CD4-positive, alpha-beta memory T cell (primary cell): ENCODE data around the gene INPP4A. TPM values are rescaled to one million over a fixed set of nuclear protein-coding genes. Genes with fewer than 3 reads are reported as not detected.
A peak's percentile ranks its signal among the peaks of the same experiment; 100 is the strongest.

Source experiments
- CTCF ChIA-PET: fragments of 350-600 bp; sonication (Branson Sonifier 250); formaldehyde crosslinking; loops from one replicate; lab custom pipeline; 2021; ENCODE audit warnings: inconsistent platforms; ENCODE audit not compliant: partially characterized antibody; lab: Charles Lee
- POLR2A ChIA-PET: fragments of 350-600 bp; sonication (Branson Sonifier 250); formaldehyde crosslinking; loops from one replicate; lab custom pipeline; 2021; ENCODE audit not compliant: partially characterized antibody; lab: Charles Lee
- DNase-seq, 5 donors: peaks; one replicate each; pipeline versions ENCODE4 v3.0.0 to v3.0.0-alpha.2; 2020 to 2022; ENCODE audit warnings: mixed read lengths in 1 of 5
- H3K27ac ChIP-seq: one replicate; pipeline ENCODE4 v1.7.0; 2013; ENCODE audit warnings: low read depth, low read length
- H3K27me3 ChIP-seq: 2 replicates; pipeline ENCODE4 v1.7.0; 2013; ENCODE audit warnings: mild to moderate bottlenecking, low read length, moderate library complexity; ENCODE audit not compliant: insufficient read depth
- H3K36me3 ChIP-seq: 2 replicates; pipeline ENCODE4 v1.7.0; 2013; ENCODE audit warnings: mild to moderate bottlenecking, low read length, moderate library complexity; ENCODE audit not compliant: insufficient read depth
- H3K4me1 ChIP-seq: 2 replicates; pipeline ENCODE4 v1.7.0; 2013; ENCODE audit warnings: mild to moderate bottlenecking, low read length, moderate library complexity; ENCODE audit not compliant: insufficient read depth
- H3K4me3 ChIP-seq, 2 donors: one replicate each; pipeline ENCODE4 v1.7.0; 2013; ENCODE audit warnings: low read length in 2 of 2, mild to moderate bottlenecking in 1 of 2
- H3K9me3 ChIP-seq, 2 donors: one replicate each; pipeline ENCODE4 v1.7.0; 2013; ENCODE audit warnings: low read length in 2 of 2, control low read depth in 1 of 2; ENCODE audit not compliant: control insufficient read depth in 1 of 2
- H3K27ac Mint-ChIP-seq, 7 donors: one replicate each; pipeline ENCODE4 v1.8.0; 2020 to 2021; ENCODE audit warnings: mixed read lengths in 7 of 7, mild to moderate bottlenecking in 6 of 7, inconsistent platforms in 3 of 7, moderate library complexity in 3 of 7
- H3K27me3 Mint-ChIP-seq, 2 donors: one replicate each; pipeline ENCODE4 v1.8.0; 2020 to 2021; ENCODE audit warnings: mixed read lengths in 2 of 2
- H3K36me3 Mint-ChIP-seq, 2 donors: one replicate each; pipeline ENCODE4 v1.8.0; 2020 to 2021; ENCODE audit warnings: mixed read lengths in 2 of 2, inconsistent platforms in 1 of 2, mild to moderate bottlenecking in 1 of 2
- H3K4me1 Mint-ChIP-seq, 4 donors: one replicate each; pipeline ENCODE4 v1.8.0; 2020 to 2021; ENCODE audit warnings: mixed read lengths in 4 of 4, mild to moderate bottlenecking in 1 of 4
- H3K4me3 Mint-ChIP-seq, 8 donors: one replicate each; pipeline ENCODE4 v1.8.0; 2020 to 2021; ENCODE audit warnings: mixed read lengths in 8 of 8, mild to moderate bottlenecking in 7 of 8, moderate library complexity in 6 of 8, inconsistent platforms in 3 of 8
- H3K9me3 Mint-ChIP-seq, 8 donors: one replicate each; pipeline ENCODE4 v1.8.0; 2020 to 2021; ENCODE audit warnings: mixed read lengths in 8 of 8, mild to moderate bottlenecking in 5 of 8, inconsistent platforms in 3 of 8, moderate library complexity in 1 of 8
- intact Hi-C: fragments of 100-400 bp; cut with micrococcal nuclease; formaldehyde crosslinking; loops from one replicate; pipeline ENCODE4 v1.15.1; 2023
- polyA plus RNA-seq, 2 donors: library from polyadenylated mRNA; unstranded; fragments of 300-500 nt; fragmentation: Illumina TruSeq; gene quantifications; one replicate each; pipeline ENCODE4 v1.2.3, GENCODE V29; 2021
- total RNA-seq, 2 experiments: library from RNA; stranded (reverse); gene quantifications; one replicate each; pipeline ENCODE4 v1.2.3, GENCODE V29; 2021

INPP4A gene
- total and polyA plus RNA-seq, 4 experiments from 2014 or later = 30.5 to 133 (median 91.9) TPM

GRCh38 chr2:98506881-98507280 lies 62.2 kb downstream of the INPP4A start:
- Histone ChIP-seq H3K4me1 (peaks cover 94% of the 10 kb centered on the region), H3K4me3 (no peak overlapping the region), H3K27ac (no peak overlapping the region), H3K27me3 (no peaks in the 10 kb centered on the region), H3K36me3 (peaks cover 11% of the 10 kb centered on the region), H3K9me3 (no peaks in the 10 kb centered on the region)
- peaks cover 12 to 43% of the 10 kb centered on the region in 2 donors for H3K36me3 Mint-ChIP-seq
- no peaks in the 10 kb centered on the region for H3K27me3 Mint-ChIP-seq
- no peaks in the 10 kb centered on the region for H3K9me3 Mint-ChIP-seq
- peaks cover 72 to 98% (median 83%) of the 10 kb centered on the region in 4 donors for H3K4me1 Mint-ChIP-seq
- H3K27ac Mint-ChIP-seq = peak overlapping the region in 5 of 7 donors; percentile 7 to 74 (median 42)
- no peak for DNase-seq
- intact Hi-C loops = no loop called here
- CTCF ChIA-PET = interaction anchor here (3.3 kb wide), 1 partner anchor 19 kb away, joined by 17 read pairs; no protein-coding TSS in a partner anchor
- H3K4me3 Mint-ChIP-seq = peak overlapping the region in 2 of 8 donors; percentile 38 to 46
- POLR2A ChIA-PET = interaction anchor here (1.5 kb wide), 1 partner anchor 62 kb away, joined by 3 read pairs; the partner anchor contains the start of gene INPP4A

- H3K36me3 ChIP-seq = peaks cover 11% of the 10 kb centered on the region
- H3K4me3 ChIP-seq = no peak overlapping the region
- DNase-seq = no peak
- POLR2A ChIA-PET = interaction anchor here (1.1 kb wide), 1 partner anchor 44 kb away, joined by 3 read pairs; no protein-coding TSS in a partner anchor
- no peaks in the 10 kb centered on the region for H3K9me3 ChIP-seq
- H3K27ac Mint-ChIP-seq = peak overlapping the region in 6 of 7 donors; percentile 33 to 95 (median 78)
- H3K36me3 Mint-ChIP-seq = peaks cover 8 to 40% of the 10 kb centered on the region in 2 donors
- no peaks in the 10 kb centered on the region for H3K27me3 Mint-ChIP-seq
- intact Hi-C loops = no loop called here
- no peaks in the 10 kb centered on the region for H3K9me3 Mint-ChIP-seq
- peaks cover 70 to 98% (median 82%) of the 10 kb centered on the region in 4 donors for H3K4me1 Mint-ChIP-seq
- H3K27ac ChIP-seq = no peak overlapping the region
- CTCF ChIA-PET = interaction anchor here (0.7 to 1.3 kb wide), 2 partner anchors 61 to 94 kb away, joined by 3 to 4 read pairs; no protein-coding TSS in a partner anchor
- peak overlapping the region in 3 of 8 donors; percentile 24 to 66 (median 46) for H3K4me3 Mint-ChIP-seq
- no peaks in the 10 kb centered on the region for H3K27me3 ChIP-seq
- H3K4me1 ChIP-seq = peaks cover 95% of the 10 kb centered on the region
Observed at GRCh38 chr2:98507461-98507860, 62.8 kb downstream of the INPP4A start.

- intact Hi-C loops = no loop called here
- H3K9me3 Mint-ChIP-seq = no peaks in the 10 kb centered on the region
- POLR2A ChIA-PET = interaction anchor here (1.1 kb wide), 1 partner anchor 44 kb away, joined by 3 read pairs; no protein-coding TSS in a partner anchor
- H3K27ac ChIP-seq = no peak overlapping the region
- H3K4me3 ChIP-seq = no peak overlapping the region
- H3K36me3 ChIP-seq = peaks cover 11% of the 10 kb centered on the region
- no peaks in the 10 kb centered on the region for H3K9me3 ChIP-seq
- no peaks in the 10 kb centered on the region for H3K27me3 ChIP-seq
- peak overlapping the region in 6 of 7 donors; percentile 7 to 91 (median 78) for H3K27ac Mint-ChIP-seq
- DNase-seq = no peak
- H3K36me3 Mint-ChIP-seq = peaks cover 10 to 40% of the 10 kb centered on the region in 2 donors
- CTCF ChIA-PET = interaction anchor here (0.7 to 1.3 kb wide), 2 partner anchors 61 to 95 kb away, joined by 3 to 4 read pairs; no protein-coding TSS in a partner anchor
- peak overlapping the region in 5 of 8 donors; percentile 2 to 57 (median 19) for H3K4me3 Mint-ChIP-seq
- H3K27me3 Mint-ChIP-seq = no peaks in the 10 kb centered on the region
- H3K4me1 Mint-ChIP-seq = peaks cover 67 to 98% (median 81%) of the 10 kb centered on the region in 4 donors
- H3K4me1 ChIP-seq = peaks cover 95% of the 10 kb centered on the region
Observed at GRCh38 chr2:98507891-98508708, 63.4 kb downstream of the INPP4A start.

GRCh38 chr2:98508709-98509066 lies 64.0 kb downstream of the INPP4A start:
- Histone ChIP-seq H3K36me3 (peaks cover 11% of the 10 kb centered on the region), H3K9me3 (no peaks in the 10 kb centered on the region), H3K27ac (no peak overlapping the region), H3K4me3 (no peak overlapping the region), H3K4me1 (peaks cover 95% of the 10 kb centered on the region), H3K27me3 (no peaks in the 10 kb centered on the region)
- intact Hi-C loops = no loop called here
- Mint-ChIP-seq H3K9me3 (no peaks in the 10 kb centered on the region), H3K4me1 (peaks cover 67 to 98% (median 80%) of the 10 kb centered on the region in 4 donors), H3K27ac (peak overlapping the region; percentile 8 to 91 (median 71)), H3K27me3 (no peaks in the 10 kb centered on the region), H3K4me3 (peak overlapping the region in 5 of 8 donors; percentile 1 to 57 (median 14)), H3K36me3 (peaks cover 14 to 35% of the 10 kb centered on the region in 2 donors)
- POLR2A ChIA-PET = interaction anchor here (1.1 kb wide), 1 partner anchor 45 kb away, joined by 3 read pairs; no protein-coding TSS in a partner anchor
- CTCF ChIA-PET = interaction anchor here (1.6 kb wide), 1 partner anchor 21 kb away, joined by 5 read pairs; no protein-coding TSS in a partner anchor
- peak; percentile 20 to 60 (median 48) for DNase-seq

- Mint-ChIP-seq H3K36me3 (peaks cover 14 to 33% of the 10 kb centered on the region in 2 donors), H3K4me3 (no peak overlapping the region), H3K4me1 (peaks cover 64 to 97% (median 78%) of the 10 kb centered on the region in 4 donors), H3K9me3 (no peaks in the 10 kb centered on the region), H3K27ac (peak overlapping the region; percentile 2 to 89 (median 78)), H3K27me3 (no peaks in the 10 kb centered on the region)
- Histone ChIP-seq H3K4me1 (peaks cover 95% of the 10 kb centered on the region), H3K9me3 (no peaks in the 10 kb centered on the region), H3K36me3 (peaks cover 11% of the 10 kb centered on the region), H3K27ac (no peak overlapping the region), H3K27me3 (no peaks in the 10 kb centered on the region), H3K4me3 (no peak overlapping the region)
- no peak for DNase-seq
- ChIA-PET CTCF (interaction anchor here (1.1 to 1.6 kb wide), 2 partner anchors 22 to 96 kb away, joined by 3 to 5 read pairs; no protein-coding TSS in a partner anchor), POLR2A (interaction anchor here (1.4 kb wide), 1 partner anchor 63 kb away, joined by 5 read pairs; no protein-coding TSS in a partner anchor)
- intact Hi-C loops = no loop called here
Observed at GRCh38 chr2:98509542-98510321, 65.1 kb downstream of the INPP4A start.

DNA sequence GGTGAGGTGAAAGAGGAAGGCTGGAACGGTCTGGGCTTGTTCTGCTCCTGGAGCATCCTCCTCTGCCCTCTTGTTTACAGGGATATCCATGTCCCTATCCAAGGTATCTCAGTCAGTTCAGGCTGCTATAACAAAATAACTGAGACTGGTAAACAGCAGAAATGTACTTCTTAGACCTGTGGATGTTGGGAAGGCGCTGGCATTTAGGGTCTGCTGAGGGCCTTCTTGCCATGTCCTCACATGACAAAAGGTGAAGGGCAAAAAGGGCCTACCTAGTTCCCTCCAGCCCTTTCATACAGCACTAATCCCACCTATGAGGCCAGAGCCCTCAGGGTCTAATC lies 65.6 kb downstream of the INPP4A start:
- Mint-ChIP-seq H3K4me1 (peaks cover 63 to 96% (median 78%) of the 10 kb centered on the region in 4 donors), H3K27me3 (no peaks in the 10 kb centered on the region), H3K4me3 (no peak overlapping the region), H3K36me3 (peaks cover 14 to 28% of the 10 kb centered on the region in 2 donors), H3K9me3 (no peaks in the 10 kb centered on the region), H3K27ac (peak overlapping the region; percentile 2 to 89 (median 74))
- CTCF ChIA-PET = interaction anchor here (1.6 kb wide), 1 partner anchor 22 kb away, joined by 5 read pairs; no protein-coding TSS in a partner anchor
- peaks cover 11% of the 10 kb centered on the region for H3K36me3 ChIP-seq
- DNase-seq = no peak
- H3K4me1 ChIP-seq = peaks cover 95% of the 10 kb centered on the region
- intact Hi-C loops = no loop called here
- H3K9me3 ChIP-seq = no peaks in the 10 kb centered on the region
- no peak overlapping the region for H3K4me3 ChIP-seq
- POLR2A ChIA-PET = interaction anchor here (1.4 kb wide), 1 partner anchor 63 kb away, joined by 5 read pairs; no protein-coding TSS in a partner anchor
- H3K27me3 ChIP-seq = no peaks in the 10 kb centered on the region
- H3K27ac ChIP-seq = no peak overlapping the region
